Measurements from ENCODE around the gene RNFT2. TPM values are rescaled to one million over a fixed set of nuclear protein-coding genes. Genes with fewer than 3 reads are reported as not detected.

RNFT2 gene
- polyA plus RNA-seq, 1 donor from 2014 or later = 20.6 TPM

DNA sequence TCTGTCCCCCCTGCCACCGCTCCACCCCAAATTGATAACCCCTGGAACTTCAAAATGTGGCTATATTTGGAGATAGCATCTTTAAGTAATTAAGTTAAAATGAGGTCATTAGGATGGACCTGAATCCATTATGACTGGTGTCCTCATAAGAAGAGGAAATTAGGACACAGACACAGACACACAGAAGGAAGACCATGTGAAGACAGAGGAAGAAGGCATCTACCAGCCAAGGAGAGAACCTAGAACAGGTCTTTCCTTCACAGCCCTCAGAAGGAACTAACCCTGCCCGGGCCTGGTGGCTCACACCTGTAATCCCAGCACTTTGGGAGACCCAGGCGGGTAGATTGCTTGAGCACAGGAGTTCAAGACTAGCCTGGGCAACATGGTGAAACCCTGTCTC lies 146.8 kb downstream of the RNFT2 start:
- no peak overlapping the region for H3K4me3 ChIP-seq (ENCODE audit: low read length)
- H3K9me2 ChIP-seq (ENCODE audit: insufficient read depth, low read length) = no peaks in the 10 kb centered on the region
- peaks cover 47% of the 10 kb centered on the region for H3K27me3 ChIP-seq (ENCODE audit: insufficient read depth, low read depth, low read length)

DNA sequence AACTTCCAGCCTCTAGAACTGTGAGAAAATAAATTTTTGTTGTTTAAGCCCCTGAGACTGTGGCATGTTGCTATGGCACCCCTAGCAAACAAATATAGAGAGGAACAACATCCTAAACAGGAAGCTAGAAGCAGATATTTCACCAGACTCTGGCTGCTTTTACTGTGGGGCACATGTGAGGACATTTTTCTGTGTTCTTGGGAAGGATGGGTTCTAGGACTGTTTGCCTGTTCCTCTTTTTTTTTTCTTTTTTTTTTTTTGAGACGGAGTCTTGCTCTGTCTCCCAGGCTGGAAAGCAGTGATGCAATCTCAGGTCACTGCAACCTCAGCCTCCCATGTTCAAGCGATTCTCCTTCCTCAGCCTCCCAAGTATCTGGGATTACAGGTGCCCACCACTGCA lies 147.4 kb downstream of the RNFT2 start:
- Histone ChIP-seq H3K9ac (ENCODE audit: low read length) (no peak overlapping the region), H3K36me3 (ENCODE audit: insufficient read depth, low read length) (no peaks in the 10 kb centered on the region), H3K9me2 (ENCODE audit: insufficient read depth, low read length) (no peaks in the 10 kb centered on the region), H4K20me1 (ENCODE audit: insufficient read depth) (no peaks in the 10 kb centered on the region), H3K9me3 (ENCODE audit: low read length) (no peaks in the 10 kb centered on the region), H3K79me2 (replicated peaks; ENCODE audit: insufficient read depth, low read length) (no peaks in the 10 kb centered on the region), H3F3A (ENCODE audit: insufficient read depth, low read length, poor library complexity, severe bottlenecking) (no peaks in the 10 kb centered on the region), H3K27me3 (ENCODE audit: insufficient read depth, low read depth, low read length) (peaks cover 40% of the 10 kb centered on the region), H3K4me3 (ENCODE audit: low read length) (no peak overlapping the region), H3K4me2 (ENCODE audit: low read length) (no peak overlapping the region), H2AFZ (ENCODE audit: low read depth, low read length) (no peak overlapping the region), H3K27ac (ENCODE audit: low read length) (no peak overlapping the region)
- TF ChIP-seq TAF1 (IDR thresholded peaks at IDR 0.05; ENCODE audit: low read depth) (no peak), POLR2AphosphoS5 (IDR thresholded peaks at IDR 0.05) (no peak), EZH2 (IDR thresholded peaks at IDR 0.05; ENCODE audit: borderline replicate concordance, insufficient read depth, low read length, poor library complexity, severe bottlenecking) (no peak), MXI1 (conservative IDR thresholded peaks at IDR 0.05; ENCODE audit: poor library complexity, severe bottlenecking) (no peak), RAD21 (conservative IDR thresholded peaks at IDR 0.05) (no peak), SMC3 (conservative IDR thresholded peaks at IDR 0.05; ENCODE audit: poor library complexity) (no peak), EP300 (conservative IDR thresholded peaks at IDR 0.05; ENCODE audit: poor library complexity, severe bottlenecking) (no peak)
- TF ChIP-seq, protein P1, sequence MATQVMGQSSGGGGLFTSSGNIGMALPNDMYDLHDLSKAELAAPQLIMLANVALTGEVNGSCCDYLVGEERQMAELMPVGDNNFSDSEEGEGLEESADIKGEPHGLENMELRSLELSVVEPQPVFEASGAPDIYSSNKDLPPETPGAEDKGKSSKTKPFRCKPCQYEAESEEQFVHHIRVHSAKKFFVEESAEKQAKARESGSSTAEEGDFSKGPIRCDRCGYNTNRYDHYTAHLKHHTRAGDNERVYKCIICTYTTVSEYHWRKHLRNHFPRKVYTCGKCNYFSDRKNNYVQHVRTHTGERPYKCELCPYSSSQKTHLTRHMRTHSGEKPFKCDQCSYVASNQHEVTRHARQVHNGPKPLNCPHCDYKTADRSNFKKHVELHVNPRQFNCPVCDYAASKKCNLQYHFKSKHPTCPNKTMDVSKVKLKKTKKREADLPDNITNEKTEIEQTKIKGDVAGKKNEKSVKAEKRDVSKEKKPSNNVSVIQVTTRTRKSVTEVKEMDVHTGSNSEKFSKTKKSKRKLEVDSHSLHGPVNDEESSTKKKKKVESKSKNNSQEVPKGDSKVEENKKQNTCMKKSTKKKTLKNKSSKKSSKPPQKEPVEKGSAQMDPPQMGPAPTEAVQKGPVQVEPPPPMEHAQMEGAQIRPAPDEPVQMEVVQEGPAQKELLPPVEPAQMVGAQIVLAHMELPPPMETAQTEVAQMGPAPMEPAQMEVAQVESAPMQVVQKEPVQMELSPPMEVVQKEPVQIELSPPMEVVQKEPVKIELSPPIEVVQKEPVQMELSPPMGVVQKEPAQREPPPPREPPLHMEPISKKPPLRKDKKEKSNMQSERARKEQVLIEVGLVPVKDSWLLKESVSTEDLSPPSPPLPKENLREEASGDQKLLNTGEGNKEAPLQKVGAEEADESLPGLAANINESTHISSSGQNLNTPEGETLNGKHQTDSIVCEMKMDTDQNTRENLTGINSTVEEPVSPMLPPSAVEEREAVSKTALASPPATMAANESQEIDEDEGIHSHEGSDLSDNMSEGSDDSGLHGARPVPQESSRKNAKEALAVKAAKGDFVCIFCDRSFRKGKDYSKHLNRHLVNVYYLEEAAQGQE (IDR thresholded peaks at IDR 0.05; ENCODE audit: borderline replicate concordance) = no peak
- TF ChIP-seq, protein P2, sequence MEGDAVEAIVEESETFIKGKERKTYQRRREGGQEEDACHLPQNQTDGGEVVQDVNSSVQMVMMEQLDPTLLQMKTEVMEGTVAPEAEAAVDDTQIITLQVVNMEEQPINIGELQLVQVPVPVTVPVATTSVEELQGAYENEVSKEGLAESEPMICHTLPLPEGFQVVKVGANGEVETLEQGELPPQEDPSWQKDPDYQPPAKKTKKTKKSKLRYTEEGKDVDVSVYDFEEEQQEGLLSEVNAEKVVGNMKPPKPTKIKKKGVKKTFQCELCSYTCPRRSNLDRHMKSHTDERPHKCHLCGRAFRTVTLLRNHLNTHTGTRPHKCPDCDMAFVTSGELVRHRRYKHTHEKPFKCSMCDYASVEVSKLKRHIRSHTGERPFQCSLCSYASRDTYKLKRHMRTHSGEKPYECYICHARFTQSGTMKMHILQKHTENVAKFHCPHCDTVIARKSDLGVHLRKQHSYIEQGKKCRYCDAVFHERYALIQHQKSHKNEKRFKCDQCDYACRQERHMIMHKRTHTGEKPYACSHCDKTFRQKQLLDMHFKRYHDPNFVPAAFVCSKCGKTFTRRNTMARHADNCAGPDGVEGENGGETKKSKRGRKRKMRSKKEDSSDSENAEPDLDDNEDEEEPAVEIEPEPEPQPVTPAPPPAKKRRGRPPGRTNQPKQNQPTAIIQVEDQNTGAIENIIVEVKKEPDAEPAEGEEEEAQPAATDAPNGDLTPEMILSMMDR (IDR thresholded peaks at IDR 0.05; ENCODE audit: poor library complexity, severe bottlenecking) = no peak

More for the DNA sequence above, 146.8 kb downstream of the RNFT2 start:
- Histone ChIP-seq H3F3A (ENCODE audit: insufficient read depth, low read length, poor library complexity, severe bottlenecking) (no peaks in the 10 kb centered on the region), H4K20me1 (ENCODE audit: insufficient read depth) (no peaks in the 10 kb centered on the region), H3K9me3 (ENCODE audit: low read length) (no peaks in the 10 kb centered on the region), H3K27ac (ENCODE audit: low read length) (no peak overlapping the region), H3K36me3 (ENCODE audit: insufficient read depth, low read length) (no peaks in the 10 kb centered on the region), H3K4me2 (ENCODE audit: low read length) (no peak overlapping the region), H3K9ac (ENCODE audit: low read length) (no peak overlapping the region), H3K79me2 (replicated peaks; ENCODE audit: insufficient read depth, low read length) (no peaks in the 10 kb centered on the region), H2AFZ (ENCODE audit: low read depth, low read length) (no peak overlapping the region)
- no peak for TF ChIP-seq RAD21 (conservative IDR thresholded peaks at IDR 0.05)
- TF ChIP-seq TAF1 (IDR thresholded peaks at IDR 0.05; ENCODE audit: low read depth) = no peak
- no peak for TF ChIP-seq SMC3 (conservative IDR thresholded peaks at IDR 0.05; ENCODE audit: poor library complexity)
- TF ChIP-seq, protein P1 (IDR thresholded peaks at IDR 0.05; ENCODE audit: borderline replicate concordance) = no peak
- no peak for TF ChIP-seq MXI1 (conservative IDR thresholded peaks at IDR 0.05; ENCODE audit: poor library complexity, severe bottlenecking)
- no peak for TF ChIP-seq POLR2AphosphoS5 (IDR thresholded peaks at IDR 0.05)
- TF ChIP-seq, protein P2 (IDR thresholded peaks at IDR 0.05; ENCODE audit: poor library complexity, severe bottlenecking) = no peak
- TF ChIP-seq EZH2 (IDR thresholded peaks at IDR 0.05; ENCODE audit: borderline replicate concordance, insufficient read depth, low read length, poor library complexity, severe bottlenecking) = no peak
- no peak for TF ChIP-seq EP300 (conservative IDR thresholded peaks at IDR 0.05; ENCODE audit: poor library complexity, severe bottlenecking)

Measured in neural cell (in vitro differentiated cells).